Activated B cell treated with CpG ODN at 0.5 μM for 24 hours (primary cell): ENCODE results near the gene L3MBTL4. TPM values are rescaled to one million over a fixed set of nuclear protein-coding genes. Genes with fewer than 3 reads are reported as not detected.

Experiments used
- ATAC-seq: fragments of 200-7000 bp; cut with Tn5 transposase; one replicate; pipeline ENCODE4 v1.10.0; 2021; ENCODE audit warnings: low read depth, mild to moderate bottlenecking, moderate library complexity
- CTCF ChIA-PET: fragments of 350-600 bp; sonication (Branson Sonifier 250); formaldehyde crosslinking; loops from one replicate; lab custom pipeline; 2021; ENCODE audit warnings: antibody characterized with exemption; lab: Charles Lee
- POLR2A ChIA-PET: fragments of 350-600 bp; sonication (Branson Sonifier 250); formaldehyde crosslinking; loops from one replicate; lab custom pipeline; 2021; ENCODE audit warnings: antibody characterized with exemption; lab: Charles Lee
- DNase-seq: peaks from one replicate; pipeline ENCODE4 v3.0.0; 2022
- H3K27ac Mint-ChIP-seq: one replicate; pipeline ENCODE4 v1.8.0; 2020; ENCODE audit warnings: mixed read lengths
- H3K27me3 Mint-ChIP-seq: one replicate; pipeline ENCODE4 v1.8.0; 2021; ENCODE audit warnings: mixed read lengths
- H3K36me3 Mint-ChIP-seq: one replicate; pipeline ENCODE4 v1.8.0; 2021; ENCODE audit warnings: low read depth, mixed read lengths
- H3K4me1 Mint-ChIP-seq: one replicate; pipeline ENCODE4 v1.8.0; 2021; ENCODE audit warnings: mixed read lengths
- H3K4me3 Mint-ChIP-seq: one replicate; pipeline ENCODE4 v1.8.0; 2020; ENCODE audit warnings: mild to moderate bottlenecking, mixed read lengths
- H3K9me3 Mint-ChIP-seq: one replicate; pipeline ENCODE4 v1.8.0; 2020; ENCODE audit warnings: mixed read lengths
- CTCF ChIP-seq: fragments of 200-600 bp; IDR thresholded peaks from one replicate; pipeline ENCODE4 v1.8.0; 2022; ENCODE audit warnings: antibody characterized with exemption, mild to moderate bottlenecking
- intact Hi-C: fragments of 100-400 bp; cut with micrococcal nuclease; formaldehyde crosslinking; loops from one replicate; pipeline ENCODE4 v1.15.1; 2024
- total RNA-seq: library from RNA; stranded (reverse); gene quantifications from 2 replicates; pipeline ENCODE4 v1.2.3, GENCODE V29; 2022

The L3MBTL4 gene
- total RNA-seq, 1 donor from 2014 or later, result 12.3 TPM

- Mint-ChIP-seq H3K9me3 (peaks cover 3% of the 10 kb centered on the region), H3K27me3 (no peaks in the 10 kb centered on the region), H3K4me3 (no peak overlapping the region), H3K36me3 (peaks cover under 1% of the 10 kb centered on the region), H3K4me1 (no peaks in the 10 kb centered on the region), H3K27ac (no peak overlapping the region)
- no peak for DNase-seq
- ChIA-PET POLR2A (no interaction called here), CTCF (no interaction called here)
- ATAC-seq, result no peak
- intact Hi-C loops, result no loop called here
- TF ChIP-seq CTCF, result no peak
Observed at GRCh38 chr18:6031002-6031401, 383.7 kb downstream of the L3MBTL4 start.

- POLR2A ChIA-PET, result no interaction called here
- Mint-ChIP-seq H3K27ac (no peak overlapping the region), H3K36me3 (no peaks in the 10 kb centered on the region), H3K9me3 (peaks cover 3% of the 10 kb centered on the region), H3K27me3 (no peaks in the 10 kb centered on the region), H3K4me3 (no peak overlapping the region), H3K4me1 (no peaks in the 10 kb centered on the region)
- intact Hi-C loops, result no loop called here
- ATAC-seq (no peak), DNase-seq (no peak)
- TF ChIP-seq CTCF, result no peak
- CTCF ChIA-PET, result no interaction called here
Observed at GRCh38 chr18:6024745-6025248, 389.9 kb downstream of the L3MBTL4 start.

DNA sequence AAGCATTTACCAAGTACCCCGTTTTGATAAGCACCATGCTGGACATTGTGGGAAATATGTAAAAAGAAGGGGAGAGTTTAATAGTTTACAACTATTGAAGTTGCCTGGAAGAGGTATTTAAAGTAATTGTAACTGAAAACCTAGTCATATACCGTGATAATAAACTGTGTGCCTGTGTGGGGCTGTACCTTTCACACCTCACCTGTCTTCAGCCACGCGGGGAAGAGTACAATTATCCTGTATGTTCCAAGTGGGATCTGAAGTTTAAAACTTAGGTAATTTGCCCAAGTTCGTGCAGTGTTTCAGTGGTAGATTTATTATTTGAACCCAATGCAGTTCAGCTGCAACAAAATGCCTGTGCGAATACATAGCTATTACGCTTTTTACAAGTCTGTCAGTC, 391.2 kb downstream of the L3MBTL4 start:
- H3K4me1 Mint-ChIP-seq, result no peaks in the 10 kb centered on the region
- H3K36me3 Mint-ChIP-seq, result no peaks in the 10 kb centered on the region
- no peak for TF ChIP-seq CTCF
- H3K9me3 Mint-ChIP-seq, result peaks cover 3% of the 10 kb centered on the region
- DNase-seq, result no peak
- no peaks in the 10 kb centered on the region for H3K27me3 Mint-ChIP-seq
- no peak for ATAC-seq
- ChIA-PET POLR2A (no interaction called here), CTCF (no interaction called here)
- intact Hi-C loops, result no loop called here
- H3K4me3 Mint-ChIP-seq, result no peak overlapping the region
- H3K27ac Mint-ChIP-seq, result no peak overlapping the region

DNA sequence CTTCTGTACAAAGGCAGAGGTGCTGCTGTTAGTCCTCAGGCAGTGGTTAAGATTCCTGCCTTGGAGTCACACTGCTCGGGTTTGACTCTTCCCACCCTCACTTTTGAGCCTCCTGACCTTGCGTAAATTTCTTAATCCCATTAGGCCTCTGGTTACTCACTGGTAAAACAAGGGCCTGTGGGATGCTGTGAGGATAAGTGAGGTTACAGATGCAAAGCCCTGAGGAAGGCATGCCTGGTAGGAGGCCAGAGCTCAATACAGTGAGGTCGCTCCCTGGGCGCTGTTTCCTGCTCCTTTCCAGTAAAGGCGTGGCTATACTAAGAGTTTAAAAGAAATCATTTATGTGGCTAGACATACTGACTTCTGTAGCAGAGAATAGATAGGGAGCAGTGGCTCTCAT, 391.9 kb downstream of the L3MBTL4 start:
- H3K27me3 Mint-ChIP-seq, result no peaks in the 10 kb centered on the region
- no peaks in the 10 kb centered on the region for H3K4me1 Mint-ChIP-seq
- H3K36me3 Mint-ChIP-seq, result no peaks in the 10 kb centered on the region
- H3K4me3 Mint-ChIP-seq, result no peak overlapping the region
- DNase-seq (no peak), ATAC-seq (no peak)
- ChIA-PET CTCF (no interaction called here), POLR2A (no interaction called here)
- intact Hi-C loops, result no loop called here
- peaks cover under 1% of the 10 kb centered on the region for H3K9me3 Mint-ChIP-seq
- no peak overlapping the region for H3K27ac Mint-ChIP-seq
- TF ChIP-seq CTCF, result no peak

GRCh38 chr18:6022074-6022444, 392.7 kb downstream of the L3MBTL4 start:
- DNase-seq (no peak), ATAC-seq (no peak)
- no peaks in the 10 kb centered on the region for H3K36me3 Mint-ChIP-seq
- H3K9me3 Mint-ChIP-seq, result no peaks in the 10 kb centered on the region
- H3K27ac Mint-ChIP-seq, result no peak overlapping the region
- intact Hi-C loops, result no loop called here
- no peak for TF ChIP-seq CTCF
- CTCF ChIA-PET, result no interaction called here
- POLR2A ChIA-PET, result no interaction called here
- no peaks in the 10 kb centered on the region for H3K4me1 Mint-ChIP-seq
- H3K4me3 Mint-ChIP-seq, result no peak overlapping the region
- H3K27me3 Mint-ChIP-seq, result no peaks in the 10 kb centered on the region
